Measurements from ENCODE around the gene ACSM3. TPM values are rescaled to one million over a fixed set of nuclear protein-coding genes. Genes with fewer than 3 reads are reported as not detected.

Gene ACSM3
- total and polyA plus RNA-seq, 4 donors = 10.3 to 48.6 (median 27.3) TPM

GRCh38 chr16:20846551-20846950, 82.7 kb downstream of the ACSM3 start:
- TF ChIP-seq, protein P1, sequence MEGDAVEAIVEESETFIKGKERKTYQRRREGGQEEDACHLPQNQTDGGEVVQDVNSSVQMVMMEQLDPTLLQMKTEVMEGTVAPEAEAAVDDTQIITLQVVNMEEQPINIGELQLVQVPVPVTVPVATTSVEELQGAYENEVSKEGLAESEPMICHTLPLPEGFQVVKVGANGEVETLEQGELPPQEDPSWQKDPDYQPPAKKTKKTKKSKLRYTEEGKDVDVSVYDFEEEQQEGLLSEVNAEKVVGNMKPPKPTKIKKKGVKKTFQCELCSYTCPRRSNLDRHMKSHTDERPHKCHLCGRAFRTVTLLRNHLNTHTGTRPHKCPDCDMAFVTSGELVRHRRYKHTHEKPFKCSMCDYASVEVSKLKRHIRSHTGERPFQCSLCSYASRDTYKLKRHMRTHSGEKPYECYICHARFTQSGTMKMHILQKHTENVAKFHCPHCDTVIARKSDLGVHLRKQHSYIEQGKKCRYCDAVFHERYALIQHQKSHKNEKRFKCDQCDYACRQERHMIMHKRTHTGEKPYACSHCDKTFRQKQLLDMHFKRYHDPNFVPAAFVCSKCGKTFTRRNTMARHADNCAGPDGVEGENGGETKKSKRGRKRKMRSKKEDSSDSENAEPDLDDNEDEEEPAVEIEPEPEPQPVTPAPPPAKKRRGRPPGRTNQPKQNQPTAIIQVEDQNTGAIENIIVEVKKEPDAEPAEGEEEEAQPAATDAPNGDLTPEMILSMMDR (IDR thresholded peaks at IDR 0.05; ENCODE audit: control extremely low read depth, extremely low read depth) = no peak
- Histone ChIP-seq H3K4me1 (ENCODE audit: control insufficient read depth in 5 of 5, insufficient read depth in 5 of 5, low read length in 5 of 5) (peaks cover 3 to 13% (median 6%) of the 10 kb centered on the region in 5 donors), H3K9ac (ENCODE audit: insufficient read depth in 1 of 2, low read length in 2 of 2) (no peak overlapping the region), H3K9me3 (ENCODE audit: control insufficient read depth in 4 of 4, insufficient read depth in 3 of 4, low read length in 3 of 4) (no peaks in the 10 kb centered on the region), H3K27ac (ENCODE audit: low read depth in 1 of 2, low read length in 1 of 2) (no peak overlapping the region), H3K27me3 (ENCODE audit: control insufficient read depth in 3 of 3, insufficient read depth in 3 of 3, low read length in 2 of 3) (no peaks in the 10 kb centered on the region), H3K36me3 (ENCODE audit: control insufficient read depth in 4 of 4, insufficient read depth in 4 of 4, low read length in 4 of 4) (peaks cover 0 to 24% (median 5%) of the 10 kb centered on the region in 4 donors), H3K4me3 (no peak overlapping the region)
- ATAC-seq (ENCODE audit: insufficient read depth, low FRiP score) (no peak), DNase-seq (no peak)

Small RNA genes lying within 50 kb of the gene (small RNA-seq; reads per million reads assigned to genes)
- not detected for gene RF00618 (ENCODE audit: low replicate concordance)
- not detected for gene RNU6-944P (ENCODE audit: low replicate concordance)

Other genes with a start within 250 kb of the ACSM3 start
- under 1 TPM; 0.28 to 0.43 TPM for gene ACSM2B, start 187.6 kb upstream of the ACSM3 start, total RNA-seq
- under 1 TPM; 0.03 to 0.04 TPM for gene ACSM2B, start 187.6 kb upstream of the ACSM3 start, polyA plus RNA-seq
- 1 to 10 TPM in 1 of 2 donors, under 1 TPM in 1; 0.20 to 1.1 TPM for gene ACSM1, start 66.3 kb upstream of the ACSM3 start, total RNA-seq
- under 1 TPM; 0.24 to 0.33 TPM for gene ACSM1, start 66.3 kb upstream of the ACSM3 start, polyA plus RNA-seq
- gene THUMPD1, start 22.2 kb upstream of the ACSM3 start, total RNA-seq = 10 to 100 TPM; 33.2 to 64.1 TPM
- gene THUMPD1, start 22.2 kb upstream of the ACSM3 start, polyA plus RNA-seq = 10 to 100 TPM; 16.2 to 19.5 TPM
- 10 to 100 TPM; 12.5 to 29.7 TPM for gene ERI2, start 42.5 kb downstream of the ACSM3 start, total RNA-seq
- 1 to 10 TPM; 5.9 to 9.3 TPM for gene ERI2, start 42.5 kb downstream of the ACSM3 start, polyA plus RNA-seq
- gene REXO5, start 42.5 kb downstream of the ACSM3 start, total RNA-seq = 1 to 10 TPM; 2.7 to 6.3 TPM
- gene REXO5, start 42.5 kb downstream of the ACSM3 start, polyA plus RNA-seq = under 1 TPM; 0.73 to 0.84 TPM
- 10 to 100 TPM; 12.2 to 27.8 TPM for gene DCUN1D3, start 136.3 kb downstream of the ACSM3 start, total RNA-seq
- 1 to 10 TPM; 6.1 to 6.6 TPM for gene DCUN1D3, start 136.3 kb downstream of the ACSM3 start, polyA plus RNA-seq
- gene LYRM1, start 136.8 kb downstream of the ACSM3 start, total RNA-seq = 10 to 100 TPM; 27.8 to 29.8 TPM
- gene LYRM1, start 136.8 kb downstream of the ACSM3 start, polyA plus RNA-seq = 10 to 100 TPM; 32.5 to 50.5 TPM